HG03575 (cell line): ENCODE results near the gene NGDN.

Experiments used
- ATAC-seq: cut with Tn5 transposase; IDR thresholded peaks from one replicate; pipeline ENCODE4 v1.9.1; 2021; ENCODE audit not compliant: unreplicated experiment, insufficient number of reproducible peaks, low FRiP score; ENCODE audit errors: extremely low read depth

NGDN gene

GRCh38 chr14:23457587-23458445 lies 11.7 kb upstream of the NGDN start:
- no peak for ATAC-seq

DNA sequence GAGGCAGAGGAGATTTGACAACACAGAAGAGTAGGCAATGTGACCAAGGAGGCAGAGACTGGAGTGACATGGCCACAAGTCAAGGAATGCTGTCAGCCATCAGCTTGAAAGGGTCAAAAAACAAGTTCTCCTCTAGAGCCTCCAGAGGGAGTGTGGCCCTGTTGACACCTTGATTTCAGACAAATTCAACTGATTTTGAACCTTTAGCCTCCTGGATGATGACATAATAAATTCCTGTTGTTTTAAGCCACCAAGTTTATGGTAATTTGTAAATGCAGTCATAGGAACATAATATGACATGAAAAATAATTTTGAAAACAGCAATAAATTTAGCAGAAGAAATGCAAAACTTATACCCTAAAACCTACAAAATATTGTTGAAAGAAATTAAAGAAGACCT lies 8.5 kb upstream of the NGDN start:
- no peak for ATAC-seq

- ATAC-seq, result no peak
Observed at GRCh38 chr14:23464700-23465099, 4.8 kb upstream of the NGDN start.

DNA sequence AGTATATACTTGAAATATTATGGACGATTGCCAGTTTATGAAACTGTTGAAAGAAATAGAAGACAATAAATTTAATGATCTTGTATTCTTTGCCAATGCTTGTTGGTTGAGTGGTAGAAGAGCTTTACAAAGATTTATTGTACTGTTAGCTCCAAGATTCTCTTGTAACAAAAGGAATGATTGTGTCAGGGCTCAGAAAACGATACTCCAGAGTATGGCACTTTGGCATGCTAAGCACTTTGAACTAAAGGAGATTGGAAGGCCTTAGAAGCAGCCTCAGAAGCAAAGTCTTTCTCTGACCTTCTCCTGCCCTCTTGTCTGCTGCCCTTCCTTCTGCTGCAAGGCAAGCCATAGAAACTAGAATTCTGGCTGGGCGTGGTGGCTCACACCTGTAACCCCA lies 4.2 kb upstream of the NGDN start:
- ATAC-seq, result no peak

DNA sequence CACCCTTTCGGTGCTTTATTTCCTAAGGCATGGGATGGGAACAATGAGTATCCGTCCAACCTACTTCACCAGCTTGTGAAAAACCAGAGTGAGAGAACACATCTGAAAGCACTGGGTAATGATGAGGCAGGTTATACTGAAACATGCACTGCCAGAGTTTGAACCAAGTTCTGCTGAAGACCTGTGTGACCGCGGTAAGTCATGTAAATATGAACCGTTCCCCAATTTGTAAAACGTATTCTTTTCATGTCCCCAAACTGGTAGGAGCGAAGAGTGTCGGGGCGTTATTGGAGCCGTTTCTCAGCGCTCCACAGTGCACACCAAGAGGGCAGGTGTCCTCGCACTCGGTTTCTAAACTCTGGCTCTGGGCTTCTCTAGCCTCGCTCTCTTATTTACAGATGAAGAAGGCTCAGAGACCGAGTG lies 788 bp upstream of the NGDN start:
- ATAC-seq, result no peak

DNA sequence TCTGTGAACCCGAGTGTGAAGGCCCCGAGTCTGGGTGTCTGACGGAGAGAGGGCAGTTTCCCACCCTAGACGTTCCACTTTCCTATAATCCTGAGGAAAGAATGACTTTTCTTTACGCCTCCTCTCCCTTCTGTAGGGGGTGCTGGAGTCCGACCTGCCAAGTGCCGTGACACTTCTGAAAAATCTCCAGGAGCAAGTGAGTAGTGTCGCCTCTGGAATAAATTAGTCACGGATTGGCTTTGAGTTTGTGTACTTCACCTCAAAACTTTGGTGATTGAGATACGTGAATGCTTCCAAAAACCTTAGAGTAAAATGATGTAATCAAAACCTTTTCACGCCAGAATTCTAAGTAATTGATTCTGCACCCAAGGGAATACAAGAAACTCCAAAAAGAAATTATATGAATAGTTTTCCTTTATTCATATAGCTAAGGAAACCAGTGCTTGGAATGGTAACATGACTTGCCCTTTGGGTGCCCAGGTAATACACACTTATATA lies 452 bp downstream of the NGDN start:
- ATAC-seq, result no peak

- no peak for ATAC-seq
Observed at GRCh38 chr14:23470947-23471346, 1.4 kb downstream of the NGDN start.

GRCh38 chr14:23478109-23478759 lies 8.7 kb downstream of the NGDN start:
- no peak for ATAC-seq

DNA sequence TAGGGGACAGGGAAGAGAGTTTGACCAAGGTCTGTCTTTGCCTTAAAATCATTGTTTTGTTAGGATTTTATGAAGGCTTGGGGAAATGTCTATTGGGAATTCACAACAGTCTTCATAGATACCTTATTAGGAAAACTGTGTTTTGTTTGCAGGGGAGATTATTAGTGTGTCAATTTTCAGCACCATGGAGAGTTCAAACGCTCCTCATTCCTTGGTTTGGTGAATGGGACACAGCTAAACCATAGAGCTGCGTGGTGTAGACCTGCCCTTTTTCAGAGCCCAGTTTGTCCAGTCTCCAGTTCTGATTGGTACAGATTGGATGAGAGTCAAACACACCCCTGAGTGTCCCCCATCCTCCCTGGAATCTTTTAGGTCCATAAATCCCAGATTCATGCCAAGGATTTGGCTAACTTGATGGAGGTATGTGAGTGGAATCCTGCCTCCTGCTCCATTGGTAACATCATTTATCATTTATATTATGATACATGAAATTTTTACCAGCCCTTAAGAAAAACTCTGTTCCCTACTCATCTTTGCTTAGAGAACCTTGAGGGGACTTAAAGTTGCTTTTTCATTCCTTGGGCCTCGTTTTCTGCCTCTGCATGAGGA lies 12.0 kb downstream of the NGDN start:
- ATAC-seq, result no peak

DNA sequence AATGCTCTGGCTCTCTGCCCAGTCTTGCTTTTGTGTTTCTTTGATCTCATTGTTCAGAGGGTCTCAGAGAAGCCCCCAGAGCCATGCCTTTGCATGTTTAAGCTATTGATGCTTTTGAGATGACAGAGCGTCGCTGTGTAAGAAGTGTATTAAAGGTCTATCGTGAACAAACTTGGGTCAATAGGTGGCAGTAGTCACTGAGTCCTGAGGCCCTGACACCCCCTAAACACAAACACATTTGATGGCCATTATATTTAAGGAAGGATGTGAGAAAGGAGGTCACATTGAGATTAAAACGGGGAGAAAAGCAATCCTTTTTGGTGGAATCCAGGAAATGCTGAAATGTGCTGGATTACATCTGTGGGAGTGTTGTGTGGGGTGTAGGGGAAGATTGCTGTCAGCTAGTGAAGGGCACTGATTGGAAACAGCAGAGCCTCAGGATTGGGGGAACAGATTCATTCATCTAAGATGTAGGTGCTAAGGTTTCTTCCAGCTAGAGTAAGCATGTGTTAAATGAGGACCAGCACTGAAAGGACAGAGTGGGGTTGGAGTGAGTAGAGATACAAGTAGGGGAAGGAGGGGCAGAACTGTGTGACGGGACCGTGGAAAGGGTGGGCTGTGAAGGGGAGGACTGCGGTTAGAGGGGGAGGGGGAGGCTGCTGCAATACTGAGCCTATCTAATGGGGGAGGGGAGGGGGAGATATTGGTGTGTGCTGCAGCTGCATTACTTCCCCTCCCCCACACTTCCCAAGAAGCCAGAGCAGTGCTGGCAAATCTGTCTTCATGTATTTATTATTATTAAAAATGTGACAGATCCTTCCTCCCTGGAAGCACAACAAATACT lies 12.7 kb downstream of the NGDN start:
- no peak for ATAC-seq

DNA sequence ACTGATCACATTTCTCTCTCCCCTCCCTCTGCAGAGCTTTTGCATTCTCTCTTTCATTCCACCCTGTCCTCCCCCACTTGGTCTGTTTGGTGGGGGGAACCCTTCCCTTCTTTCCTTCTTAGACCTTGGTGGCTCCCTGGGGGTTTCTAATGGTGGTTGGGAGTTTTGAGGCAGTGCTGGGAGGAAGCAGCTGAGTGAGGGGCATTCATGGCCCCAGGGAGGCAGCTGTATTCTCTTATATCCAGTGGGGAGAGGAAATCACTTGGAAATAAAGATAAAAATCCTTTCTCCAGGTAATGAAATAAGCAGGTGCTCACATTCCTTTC lies 13.3 kb downstream of the NGDN start:
- ATAC-seq, result no peak

DNA sequence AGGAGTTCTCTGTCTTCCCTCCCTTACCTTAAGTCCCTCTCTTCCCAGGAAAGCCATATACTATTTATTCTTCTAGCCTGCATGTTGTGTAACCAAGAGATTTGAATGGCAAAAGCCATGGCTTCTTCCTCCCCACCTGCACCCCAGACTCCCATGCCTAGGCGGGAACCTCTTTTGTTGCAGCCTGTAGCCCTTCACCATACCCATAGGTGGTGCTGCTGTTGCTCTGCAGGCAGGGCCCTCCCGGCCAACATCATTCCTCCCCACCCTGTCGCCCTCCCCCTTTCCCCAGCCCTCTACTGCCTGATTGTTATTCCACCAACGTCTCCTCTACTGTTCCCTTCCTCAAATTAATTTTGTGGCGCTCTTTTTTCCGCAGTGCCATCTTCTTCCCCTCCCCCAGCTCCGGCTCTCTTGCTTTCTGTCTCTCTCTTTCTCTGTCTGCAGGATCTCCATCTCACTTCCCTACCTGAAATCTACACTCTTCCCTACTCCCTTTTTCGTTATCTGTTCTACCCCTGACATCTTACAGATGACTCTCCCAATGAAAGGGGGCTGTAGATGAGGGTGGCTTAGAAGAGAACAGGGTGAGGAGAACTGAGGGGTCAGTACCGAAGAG lies 13.8 kb downstream of the NGDN start:
- ATAC-seq, result no peak

- no peak for ATAC-seq
Observed at GRCh38 chr14:23485326-23485725, 15.8 kb downstream of the NGDN start.

GRCh38 chr14:23486036-23486435 lies 16.5 kb downstream of the NGDN start:
- no peak for ATAC-seq

- ATAC-seq, result no peak
Observed at GRCh38 chr14:23487216-23487615, 17.7 kb downstream of the NGDN start.

- ATAC-seq, result no peak
Observed at GRCh38 chr14:23492618-23493272, 23.2 kb downstream of the NGDN start.

DNA sequence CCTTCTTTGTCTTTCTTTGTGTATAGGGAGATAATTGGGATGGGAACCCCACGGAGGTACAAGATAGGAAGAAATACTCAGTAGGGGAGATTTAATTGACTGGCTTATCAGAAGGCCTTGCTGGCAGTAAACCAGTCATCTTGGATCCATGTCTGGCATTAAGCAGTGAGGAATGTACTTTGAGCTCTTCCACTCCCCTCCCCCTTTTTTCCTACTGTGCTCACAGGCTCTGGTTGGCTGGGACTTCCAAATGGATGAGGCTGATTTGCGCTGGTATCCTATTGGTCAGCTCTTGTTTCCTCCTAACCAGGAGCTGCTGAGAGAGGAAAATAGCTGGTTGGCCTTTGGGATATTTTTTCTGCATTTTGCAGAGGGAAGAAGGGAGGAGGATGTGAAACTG lies 24.7 kb downstream of the NGDN start:
- ATAC-seq, result no peak

DNA sequence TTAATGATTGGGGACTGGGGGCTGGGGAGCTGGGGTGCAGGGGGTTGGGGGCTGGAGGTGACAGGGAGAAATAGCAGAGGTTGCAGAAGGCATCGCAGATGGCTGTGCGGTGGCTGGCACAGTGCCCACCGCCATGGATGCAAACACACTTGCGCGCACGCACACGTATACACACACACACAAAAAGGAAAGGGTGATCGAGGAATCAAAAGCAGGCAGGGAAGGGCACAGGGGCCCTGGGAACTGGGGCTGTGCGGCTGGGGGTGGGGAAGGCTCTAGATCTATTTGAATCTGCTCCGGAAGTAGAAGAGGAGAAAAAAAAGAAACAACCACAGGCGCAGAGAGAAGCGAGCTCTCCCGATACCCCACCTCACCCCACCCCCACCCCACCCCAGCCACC lies 42.7 kb downstream of the NGDN start:
- ATAC-seq, result no peak
